Measurements from ENCODE around the gene VWC2. TPM values are rescaled to one million over a fixed set of nuclear protein-coding genes. Genes with fewer than 3 reads are reported as not detected.

Gene VWC2
- total and polyA plus RNA-seq, 2 of the 8 experiments (the other 6 are each of a cell fraction or from before 2014, with no cell fraction given) = 0.24 to 0.30 TPM

- POLR2A ChIA-PET (ENCODE audit: partially characterized antibody) = no interaction called here
- H2AFZ ChIP-seq (ENCODE audit: low read length) = no peak overlapping the region
- H4K8ac ChIP-seq (ENCODE audit: extremely low read depth, insufficient read depth, low read length) = no peak overlapping the region
- H3K23me2 ChIP-seq (ENCODE audit: low read depth, low read length) = no peaks in the 10 kb centered on the region
- TF ChIP-seq ASH2L (IDR thresholded peaks at IDR 0.05; ENCODE audit: low read length) = no peak
- TF ChIP-seq EZH2 (IDR thresholded peaks at IDR 0.05; ENCODE audit: low read depth, low read length, severe bottlenecking) = no peak
- no peak overlapping the region for H3K9ac ChIP-seq (replicated peaks in 1 of 4; ENCODE audit: extremely low read depth in 1 of 4, low read depth in 3 of 4, low read length in 3 of 4)
- H3K18ac ChIP-seq (ENCODE audit: extremely low read depth, low read length) = no peak overlapping the region
- H3K27me3 ChIP-seq (replicated peaks in 1 of 4; ENCODE audit: control insufficient read depth in 3 of 4, extremely low read depth in 1 of 4, insufficient read depth in 3 of 4, low read length in 3 of 4) = no peaks in the 10 kb centered on the region
- no peak overlapping the region for H3K4me2 ChIP-seq (ENCODE audit: insufficient read depth in 1 of 2, low read depth in 2 of 2, low read length in 2 of 2)
- CTCF ChIA-PET (ENCODE audit: partially characterized antibody) = no interaction called here
- no peak overlapping the region for H4K91ac ChIP-seq (replicated peaks; ENCODE audit: insufficient read length, low read length)
- no peak overlapping the region for H3K27ac ChIP-seq (ENCODE audit: low read depth, low read length)
- H2AK5ac ChIP-seq (ENCODE audit: low read depth, low read length) = no peak overlapping the region
- no peaks in the 10 kb centered on the region for H3K79me2 ChIP-seq (ENCODE audit: control insufficient read depth in 1 of 2, insufficient read depth in 2 of 2, low read length in 2 of 2)
- no peak overlapping the region for H2BK15ac ChIP-seq (ENCODE audit: low read length)
- no peak overlapping the region for H2BK120ac ChIP-seq (replicated peaks; ENCODE audit: low read depth, low read length)
- H3K36me3 ChIP-seq (ENCODE audit: control insufficient read depth in 2 of 4, insufficient read depth in 4 of 4, low read length in 3 of 4) = no peaks in the 10 kb centered on the region; a peak in 1 of 8 replicates
- no peak for DNase-seq (ENCODE audit: low read depth in 1 of 2, low spot score in 2 of 2)
- H3K4me3 ChIP-seq (ENCODE audit: extremely low read depth in 1 of 4, insufficient read depth in 2 of 4, low read depth in 3 of 4, low read length in 4 of 4) = no peak overlapping the region
- no peak overlapping the region for H2BK5ac ChIP-seq (ENCODE audit: low read depth, low read length)
- H3K4ac ChIP-seq (replicated peaks; ENCODE audit: insufficient read length, low read depth, low read length) = no peak overlapping the region
- H3K9me3 ChIP-seq (ENCODE audit: insufficient read depth in 2 of 2, low read depth in 1 of 2, low read length in 1 of 2) = peaks cover 2 to 6% of the 10 kb centered on the region in 2 experiments; a peak in 2 of 4 replicates
- H4K20me1 ChIP-seq (replicated peaks in 1 of 2; ENCODE audit: control insufficient read depth in 1 of 2, insufficient read depth in 2 of 2, low read length in 2 of 2) = no peaks in the 10 kb centered on the region
- H3K4me1 ChIP-seq (replicated peaks in 1 of 4; ENCODE audit: control insufficient read depth in 3 of 4, insufficient read depth in 4 of 4, low read length in 3 of 4) = no peaks in the 10 kb centered on the region; a peak in 1 of 7 replicates
- no peak overlapping the region for H3K14ac ChIP-seq (ENCODE audit: insufficient read length)
- no peak overlapping the region for H2BK20ac ChIP-seq (ENCODE audit: low read length)
- no peaks in the 10 kb centered on the region for H3K79me1 ChIP-seq (ENCODE audit: low read depth, low read length)
- no peak overlapping the region for H2BK12ac ChIP-seq (ENCODE audit: low read depth, low read length)
- no peak overlapping the region for H3K56ac ChIP-seq (replicated peaks; ENCODE audit: insufficient read length, low read depth, low read length)
- H4K5ac ChIP-seq (ENCODE audit: insufficient read length, low read depth, low read length) = no peak overlapping the region
- no peak for FAIRE-seq
- H3K23ac ChIP-seq (ENCODE audit: insufficient read length) = no peak overlapping the region
Observed at GRCh38 chr7:49724071-49724470, 49.4 kb upstream of the VWC2 start.

All from H1 (cell line).